GM06990 (cell line): ENCODE data around the gene HEY2.

Experiments used
- DNase-seq: peaks from one replicate; pipeline ENCODE4 v3.0.0-alpha.2; 2011; ENCODE audit not compliant: insufficient read length; ENCODE audit errors: extremely low read depth
- H3K27me3 ChIP-seq: replicated peaks from 2 replicates; pipeline ENCODE4 v1.6.0; 2011; ENCODE audit warnings: low read length; ENCODE audit not compliant: control insufficient read depth, insufficient read depth
- H3K36me3 ChIP-seq: 2 replicates; pipeline ENCODE4 v1.5.1; 2011; ENCODE audit warnings: low read length; ENCODE audit not compliant: control insufficient read depth, insufficient read depth
- H3K4me3 ChIP-seq: replicated peaks from 2 replicates; pipeline ENCODE4 v1.5.1; 2011; ENCODE audit warnings: low read depth, mild to moderate bottlenecking, control low read depth, low read length
- TF ChIP-seq, protein P1 (sequence below): IDR thresholded peaks from 2 replicates; pipeline ENCODE4 v1.5.1; 2011; ENCODE audit warnings: low read length, control low read depth, mild to moderate bottlenecking, inconsistent platforms; ENCODE audit not compliant: insufficient read depth, poor library complexity, severe bottlenecking

The HEY2 gene

DNA sequence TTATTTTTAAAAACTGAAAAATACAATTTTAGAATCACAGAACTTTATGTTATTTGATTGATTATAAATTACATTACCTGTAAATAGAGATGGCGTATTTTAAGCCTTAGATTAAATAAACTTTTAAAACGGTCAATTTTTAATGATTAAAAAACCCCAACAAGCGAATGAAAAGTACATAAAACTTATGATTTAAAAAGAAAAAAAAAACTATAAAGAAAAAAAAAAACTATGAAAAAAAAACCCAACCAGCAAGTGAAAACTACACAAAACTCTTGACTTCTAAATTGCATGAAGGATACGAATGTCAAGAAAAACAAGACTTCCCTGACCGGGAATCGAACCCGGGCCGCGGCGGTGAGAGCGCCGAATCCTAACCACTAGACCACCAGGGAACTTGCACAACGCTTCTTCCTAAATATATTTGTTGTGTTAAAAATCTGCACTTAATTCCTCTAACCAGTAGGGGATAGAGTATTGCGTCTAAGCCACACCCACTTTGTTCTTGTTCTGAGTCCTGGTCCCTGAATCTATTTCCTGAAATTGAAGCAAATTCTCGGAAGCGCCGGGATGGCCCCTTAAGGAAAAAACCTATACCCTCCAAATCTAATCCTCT, 30.6 kb downstream of the HEY2 start:
- Histone ChIP-seq H3K4me3 (peak overlapping the region; percentile 79), H3K36me3 (no peaks in the 10 kb centered on the region), H3K27me3 (no peaks in the 10 kb centered on the region)
- DNase-seq: peak; percentile 86
- TF ChIP-seq, protein P1, sequence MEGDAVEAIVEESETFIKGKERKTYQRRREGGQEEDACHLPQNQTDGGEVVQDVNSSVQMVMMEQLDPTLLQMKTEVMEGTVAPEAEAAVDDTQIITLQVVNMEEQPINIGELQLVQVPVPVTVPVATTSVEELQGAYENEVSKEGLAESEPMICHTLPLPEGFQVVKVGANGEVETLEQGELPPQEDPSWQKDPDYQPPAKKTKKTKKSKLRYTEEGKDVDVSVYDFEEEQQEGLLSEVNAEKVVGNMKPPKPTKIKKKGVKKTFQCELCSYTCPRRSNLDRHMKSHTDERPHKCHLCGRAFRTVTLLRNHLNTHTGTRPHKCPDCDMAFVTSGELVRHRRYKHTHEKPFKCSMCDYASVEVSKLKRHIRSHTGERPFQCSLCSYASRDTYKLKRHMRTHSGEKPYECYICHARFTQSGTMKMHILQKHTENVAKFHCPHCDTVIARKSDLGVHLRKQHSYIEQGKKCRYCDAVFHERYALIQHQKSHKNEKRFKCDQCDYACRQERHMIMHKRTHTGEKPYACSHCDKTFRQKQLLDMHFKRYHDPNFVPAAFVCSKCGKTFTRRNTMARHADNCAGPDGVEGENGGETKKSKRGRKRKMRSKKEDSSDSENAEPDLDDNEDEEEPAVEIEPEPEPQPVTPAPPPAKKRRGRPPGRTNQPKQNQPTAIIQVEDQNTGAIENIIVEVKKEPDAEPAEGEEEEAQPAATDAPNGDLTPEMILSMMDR: no peak

DNA sequence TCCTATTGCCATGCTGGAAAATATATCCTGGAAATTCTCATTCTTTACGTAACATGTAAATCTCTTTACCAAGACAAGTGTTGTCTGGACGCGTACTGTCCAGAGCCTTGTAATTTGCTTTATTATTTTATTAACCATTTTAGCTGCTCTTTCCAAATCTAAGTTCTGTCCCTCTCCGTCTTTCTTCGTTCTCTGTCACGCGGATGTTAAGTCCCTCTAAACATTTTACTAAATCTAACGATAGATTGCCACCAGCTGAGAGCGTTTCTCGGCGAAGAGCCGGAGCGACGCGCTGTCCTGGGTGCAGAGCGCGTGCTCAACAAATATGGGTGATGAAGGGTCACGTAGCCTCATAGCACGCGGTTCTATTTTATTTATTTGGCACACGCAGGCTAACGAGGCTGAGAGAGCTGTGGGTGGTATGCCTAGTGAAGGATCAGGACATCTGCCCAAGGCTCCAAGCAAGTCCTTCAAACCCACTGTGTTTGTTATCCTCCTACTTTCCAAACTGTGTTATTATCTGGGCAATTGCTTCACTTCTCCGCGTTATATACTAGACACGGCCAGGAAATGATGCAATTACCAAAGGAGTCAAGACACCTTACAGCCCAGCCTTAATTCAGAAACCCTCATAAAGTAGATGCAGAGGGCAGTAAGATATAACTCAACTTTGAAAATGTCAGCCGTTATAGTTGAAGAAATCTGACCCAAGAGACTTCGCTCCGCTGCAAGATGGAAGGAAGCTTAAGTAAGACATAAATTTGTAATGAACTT, 31.3 kb downstream of the HEY2 start:
- TF ChIP-seq, protein P1: no peak
- H3K36me3 ChIP-seq: no peaks in the 10 kb centered on the region
- peak overlapping the region; percentile 79 for H3K4me3 ChIP-seq
- H3K27me3 ChIP-seq: no peaks in the 10 kb centered on the region
- peak; percentile 80 for DNase-seq

DNA sequence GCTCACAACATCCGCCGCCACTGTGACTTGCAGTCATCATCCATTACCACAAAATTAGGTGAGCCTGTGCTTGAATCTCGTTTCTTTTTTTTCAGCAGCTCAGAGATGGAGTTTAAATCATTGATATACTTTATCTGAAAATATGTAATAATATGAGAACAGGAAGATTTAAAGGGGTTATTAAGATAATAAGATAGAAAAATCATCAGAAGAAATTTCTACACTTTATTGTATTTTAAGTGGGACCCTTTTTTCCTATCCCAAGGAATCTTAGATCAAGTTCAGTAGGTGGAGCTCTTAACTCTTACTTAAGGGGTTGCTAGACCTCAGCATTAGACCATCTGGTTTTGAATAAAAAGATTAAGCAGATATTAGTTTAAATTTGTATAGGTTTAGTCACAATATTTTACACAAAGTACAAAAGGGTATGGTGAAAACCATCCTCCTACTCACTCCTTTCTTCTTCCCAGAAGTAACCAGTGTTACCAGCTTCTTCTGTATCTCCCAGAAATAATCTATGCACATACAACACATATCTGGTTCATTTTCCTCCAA, 32.0 kb downstream of the HEY2 start:
- Histone ChIP-seq H3K27me3 (no peaks in the 10 kb centered on the region), H3K36me3 (no peaks in the 10 kb centered on the region), H3K4me3 (peak overlapping the region; percentile 79)
- DNase-seq: no peak
- TF ChIP-seq, protein P1: no peak

DNA sequence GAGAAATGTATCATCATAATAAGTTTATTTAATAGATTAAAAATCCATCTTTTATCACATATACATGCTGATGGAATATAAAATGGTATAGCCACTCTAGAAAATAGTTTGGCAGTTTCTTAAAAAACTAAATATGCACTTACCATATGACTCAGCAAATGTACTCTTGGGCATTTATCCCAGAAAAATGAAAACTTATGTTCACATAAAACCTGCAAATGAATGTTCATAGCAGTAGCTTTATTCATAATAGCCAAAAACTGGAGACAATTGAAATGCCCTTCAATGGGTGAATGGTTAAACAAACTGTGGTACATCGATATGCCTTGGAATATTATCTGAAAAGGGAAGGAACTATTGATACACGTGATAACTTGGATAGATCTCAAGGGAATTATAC, 34.9 kb downstream of the HEY2 start:
- TF ChIP-seq, protein P1: no peak
- Histone ChIP-seq H3K27me3 (no peaks in the 10 kb centered on the region), H3K36me3 (no peaks in the 10 kb centered on the region), H3K4me3 (no peak overlapping the region)
- DNase-seq: no peak

DNA sequence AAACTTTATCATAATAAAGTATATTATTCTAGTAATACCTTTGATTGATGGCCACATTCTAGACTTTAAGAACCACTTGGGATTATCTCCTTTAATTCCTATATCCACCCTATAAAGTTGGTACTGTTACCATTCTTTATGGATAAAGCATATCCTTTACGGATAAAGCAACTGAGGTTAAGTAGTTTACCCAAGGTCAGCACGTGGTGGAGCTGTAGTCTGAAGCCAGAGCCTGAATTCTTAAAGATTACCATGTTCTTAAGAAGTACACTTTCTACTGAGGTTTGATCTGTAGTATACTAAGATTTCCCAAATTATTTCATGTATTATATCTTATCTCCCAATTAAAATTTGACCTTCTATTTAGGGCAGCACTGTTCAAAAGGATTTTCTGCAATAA, 38.4 kb downstream of the HEY2 start:
- no peak for DNase-seq
- H3K4me3 ChIP-seq: no peak overlapping the region
- no peaks in the 10 kb centered on the region for H3K36me3 ChIP-seq
- no peaks in the 10 kb centered on the region for H3K27me3 ChIP-seq
- TF ChIP-seq, protein P1: peak; percentile 4
